H9 (cell line): Measurements from ENCODE around the gene RNASE3. TPM values are rescaled to one million over a fixed set of nuclear protein-coding genes. Genes with fewer than 3 reads are reported as not detected.
"Not testable (repeated sequence)": the region's sequence is repeated elsewhere in the genome, so short reads cannot be mapped to it uniquely, and the experiment has no call there.

ENCODE experiments used
- DNase-seq: peaks from one replicate; pipeline ENCODE4 v3.0.0-alpha.2; 2017
- H2AFZ ChIP-seq: one replicate; pipeline ENCODE4 v1.6.1; 2013; ENCODE audit warnings: mild to moderate bottlenecking, low read length, control low read depth, moderate library complexity
- H2AK5ac ChIP-seq: 2 replicates; pipeline ENCODE4 v1.6.1; 2013; ENCODE audit warnings: low read length, control low read depth, mixed read lengths; ENCODE audit not compliant: insufficient read length
- H2BK120ac ChIP-seq: one replicate; pipeline ENCODE4 v1.6.1; 2013; ENCODE audit warnings: low read depth, mild to moderate bottlenecking, low read length, control low read depth, inconsistent platforms; ENCODE audit not compliant: poor library complexity, severe bottlenecking
- H2BK12ac ChIP-seq: 2 replicates; pipeline ENCODE4 v1.6.1; 2013; ENCODE audit warnings: low read length, control low read depth, mixed read lengths, low read depth; ENCODE audit not compliant: insufficient read length
- H2BK15ac ChIP-seq: 2 replicates; pipeline ENCODE4 v1.6.1; 2013; ENCODE audit warnings: low read depth, low read length, control low read depth
- H2BK20ac ChIP-seq: one replicate; pipeline ENCODE4 v1.6.1; 2013; ENCODE audit warnings: low read depth, mild to moderate bottlenecking, low read length, control low read depth, inconsistent platforms; ENCODE audit not compliant: poor library complexity, severe bottlenecking
- H2BK5ac ChIP-seq: 2 replicates; pipeline ENCODE4 v1.6.1; 2013; ENCODE audit warnings: low read length, control low read depth, mixed read lengths; ENCODE audit not compliant: insufficient read length
- H3K14ac ChIP-seq: 2 replicates; pipeline ENCODE4 v1.6.1; 2013; ENCODE audit warnings: low read length, control low read depth; ENCODE audit not compliant: insufficient read depth
- H3K18ac ChIP-seq: 2 replicates; pipeline ENCODE4 v1.6.1; 2013; ENCODE audit warnings: low read depth, mild to moderate bottlenecking, mixed read lengths, low read length, control low read depth; ENCODE audit not compliant: insufficient read length
- H3K23ac ChIP-seq: 2 replicates; pipeline ENCODE4 v1.6.1; 2013; ENCODE audit warnings: low read length, control low read depth, mixed read lengths, low read depth; ENCODE audit not compliant: insufficient read length
- H3K23me2 ChIP-seq: 2 replicates; pipeline ENCODE4 v1.6.1; 2013; ENCODE audit warnings: low read depth, mild to moderate bottlenecking, mixed read lengths, low read length, control low read depth; ENCODE audit not compliant: insufficient read length, poor library complexity, severe bottlenecking
- H3K27ac ChIP-seq: 2 replicates; pipeline ENCODE4 v1.5.1; 2013; ENCODE audit warnings: low read length, control low read depth, mixed read lengths, low read depth; ENCODE audit not compliant: insufficient read length
- H3K27me3 ChIP-seq: 2 replicates; pipeline ENCODE4 v1.6.1; 2013; ENCODE audit warnings: low read length, control low read depth, inconsistent platforms; ENCODE audit not compliant: insufficient read depth
- H3K4ac ChIP-seq: 2 replicates; pipeline ENCODE4 v1.6.1; 2013; ENCODE audit warnings: low read depth, mild to moderate bottlenecking, control low read depth, inconsistent platforms, low read length, moderate library complexity
- H3K4me1 ChIP-seq: 2 replicates; pipeline ENCODE4 v1.6.1; 2013; ENCODE audit warnings: low read length, control low read depth, inconsistent platforms; ENCODE audit not compliant: insufficient read depth
- H3K4me2 ChIP-seq: 2 replicates; pipeline ENCODE4 v1.6.1; 2013; ENCODE audit warnings: low read length, control low read depth, mixed read lengths; ENCODE audit not compliant: insufficient read length, insufficient read depth
- H3K56ac ChIP-seq: 2 replicates; pipeline ENCODE4 v1.6.1; 2013; ENCODE audit warnings: low read depth, mild to moderate bottlenecking, mixed read lengths, low read length, control low read depth; ENCODE audit not compliant: insufficient read length
- H3K79me1 ChIP-seq: 2 replicates; pipeline ENCODE4 v1.6.1; 2013; ENCODE audit warnings: low read depth, mild to moderate bottlenecking, moderate library complexity, low read length, control low read depth, inconsistent platforms; ENCODE audit not compliant: insufficient read depth, poor library complexity, severe bottlenecking
- H3K79me2 ChIP-seq: 2 replicates; pipeline ENCODE4 v1.6.1; 2013; ENCODE audit warnings: low read length, control low read depth, inconsistent platforms; ENCODE audit not compliant: insufficient read depth
- H3K9ac ChIP-seq: 2 replicates; pipeline ENCODE4 v1.6.1; 2013; ENCODE audit warnings: low read length, control low read depth, mixed read lengths; ENCODE audit not compliant: insufficient read length; ENCODE audit errors: extremely low read depth
- H3K9me3 ChIP-seq: one replicate; pipeline ENCODE4 v1.6.1; 2013; ENCODE audit warnings: low read depth, low read length, inconsistent platforms; ENCODE audit not compliant: control insufficient read depth
- H3T11ph ChIP-seq: one replicate; pipeline ENCODE4 v1.6.1; 2013; ENCODE audit warnings: mild to moderate bottlenecking, low read length, control low read depth, inconsistent platforms
- H4K20me1 ChIP-seq: one replicate; pipeline ENCODE4 v1.6.1; 2013; ENCODE audit not compliant: control insufficient read depth, insufficient read length, insufficient read depth
- H4K5ac ChIP-seq: 2 replicates; pipeline ENCODE4 v1.6.1; 2013; ENCODE audit warnings: low read depth, mild to moderate bottlenecking, mixed read lengths, low read length, control low read depth; ENCODE audit not compliant: insufficient read length
- H4K8ac ChIP-seq: replicated peaks from 2 replicates; pipeline ENCODE4 v1.6.1; 2013; ENCODE audit warnings: low read length, control low read depth, mixed read lengths, low read depth; ENCODE audit not compliant: insufficient read length
- H4K91ac ChIP-seq: 2 replicates; pipeline ENCODE4 v1.6.1; 2013; ENCODE audit warnings: low read depth, mild to moderate bottlenecking, moderate library complexity, mixed read lengths, low read length, control low read depth; ENCODE audit not compliant: insufficient read length
- H3K27ac Mint-ChIP-seq, 3 experiments: 2 replicates in 2 of 3; 3 replicates in 1 of 3; pipeline ENCODE4 v1.8.0; 2020 to 2021; ENCODE audit warnings: mixed read lengths in 3 of 3, mild to moderate bottlenecking in 1 of 3, moderate library complexity in 1 of 3
- H3K27me3 Mint-ChIP-seq: 2 replicates; pipeline ENCODE4 v1.8.0; 2021; ENCODE audit warnings: low read depth, mild to moderate bottlenecking, moderate library complexity, mixed read lengths
- H3K36me3 Mint-ChIP-seq, 3 experiments: 2 replicates in 2 of 3; 3 replicates in 1 of 3; pipeline ENCODE4 v1.8.0; 2020 to 2021; ENCODE audit warnings: low read depth in 3 of 3, mixed read lengths in 3 of 3; ENCODE audit not compliant: insufficient read depth in 1 of 3
- H3K4me1 Mint-ChIP-seq, 2 experiments: 2 replicates each; pipeline ENCODE4 v1.8.0; 2020; ENCODE audit warnings: mixed read lengths in 2 of 2
- H3K4me3 Mint-ChIP-seq, 2 experiments: 2 replicates in 1 of 2; 3 replicates in 1 of 2; pipeline ENCODE4 v1.8.0; 2020 to 2021; ENCODE audit warnings: mild to moderate bottlenecking in 2 of 2, mixed read lengths in 2 of 2, moderate library complexity in 1 of 2
- H3K9me3 Mint-ChIP-seq, 2 experiments: 2 replicates in 1 of 2; 3 replicates in 1 of 2; pipeline ENCODE4 v1.8.0; 2020; ENCODE audit warnings: mild to moderate bottlenecking in 2 of 2, mixed read lengths in 2 of 2, moderate library complexity in 1 of 2
- WGBS: extraction: QIAGEN DNeasy Blood & Tissue Kit; methylation state at CpG from one replicate; pipeline ENCODE4 v1.1.7; 2013; ENCODE audit warnings: missing lambda C conversion rate, low lambda C conversion rate, mixed read lengths; ENCODE audit not compliant: insufficient read length; ENCODE audit errors: extremely low coverage; 5-methylcytosine and 5-hydroxymethylcytosine counted together
- total RNA-seq: library from RNA; stranded (reverse); gene quantifications from 2 replicates; pipeline ENCODE4 v1.2.1, GENCODE V29; 2021

The RNASE3 gene
- total RNA-seq, 1 experiment from 2014 or later: not detected

GRCh38 chr14:20919038-20919756, 28.0 kb downstream of the RNASE3 start:
- not testable (repeated sequence) for H3K4me1 ChIP-seq, H3K4me1 Mint-ChIP-seq, H3K23ac ChIP-seq, H3T11ph ChIP-seq, H3K18ac ChIP-seq, H4K5ac ChIP-seq, H3K27ac Mint-ChIP-seq, H3K23me2 ChIP-seq, H2BK12ac ChIP-seq, H3K4ac ChIP-seq, H2AFZ ChIP-seq, H3K4me3 Mint-ChIP-seq, H2BK20ac ChIP-seq, H3K79me1 ChIP-seq, H2AK5ac ChIP-seq, H3K4me2 ChIP-seq, H3K9me3 ChIP-seq, H4K8ac ChIP-seq, H3K79me2 ChIP-seq, H3K9me3 Mint-ChIP-seq, H2BK15ac ChIP-seq, H3K14ac ChIP-seq, H3K36me3 Mint-ChIP-seq, H3K27ac ChIP-seq, H3K56ac ChIP-seq, DNase-seq, H2BK120ac ChIP-seq, H4K20me1 ChIP-seq, H3K9ac ChIP-seq, H3K27me3 ChIP-seq, H4K91ac ChIP-seq, H2BK5ac ChIP-seq
- WGBS: no CpG with 5 or more reads among the region's 11 CpGs
- H3K27me3 Mint-ChIP-seq: peaks cover 34% of the 10 kb centered on the region

DNA sequence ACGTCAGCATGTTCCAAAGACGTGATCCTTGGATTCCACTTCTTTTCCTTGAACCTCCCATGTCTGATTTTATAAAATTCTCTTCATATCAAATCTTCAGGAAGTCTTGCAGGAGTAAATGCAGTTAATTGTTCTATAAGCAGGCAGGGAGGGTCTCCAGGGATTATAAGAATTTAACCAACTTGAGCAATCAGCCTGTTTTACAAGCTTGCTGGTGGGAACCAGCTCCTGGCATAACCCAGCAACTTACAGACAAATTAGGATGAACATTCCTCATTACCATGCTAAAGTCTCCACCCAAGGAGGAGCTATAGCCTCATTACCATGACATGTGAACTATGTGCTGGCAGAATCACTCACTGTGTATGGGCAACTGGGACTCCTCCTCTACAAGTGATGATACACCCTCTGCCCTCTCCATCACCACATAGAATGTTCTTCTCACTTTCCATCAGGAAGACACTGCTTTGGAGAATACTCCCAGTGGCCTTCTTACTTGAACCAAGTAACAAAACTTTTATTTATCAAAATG, 32.6 kb downstream of the RNASE3 start:
- not testable (repeated sequence) for H2BK20ac ChIP-seq, H3T11ph ChIP-seq, H3K4me3 Mint-ChIP-seq, H4K8ac ChIP-seq, H3K27me3 ChIP-seq, H3K18ac ChIP-seq, H3K27ac ChIP-seq, H2BK12ac ChIP-seq, H4K5ac ChIP-seq, H3K23me2 ChIP-seq, H2AK5ac ChIP-seq, H3K79me2 ChIP-seq, H2BK5ac ChIP-seq, H3K36me3 Mint-ChIP-seq, H4K20me1 ChIP-seq, H3K9ac ChIP-seq, H3K56ac ChIP-seq, DNase-seq, H2BK120ac ChIP-seq, H3K4me1 Mint-ChIP-seq, H3K79me1 ChIP-seq, H3K14ac ChIP-seq, H4K91ac ChIP-seq, H3K4ac ChIP-seq, H3K9me3 Mint-ChIP-seq, H3K9me3 ChIP-seq, H3K27ac Mint-ChIP-seq, H3K4me1 ChIP-seq, H2BK15ac ChIP-seq, H3K23ac ChIP-seq, H3K4me2 ChIP-seq, H2AFZ ChIP-seq
- WGBS: no CpG with 5 or more reads among the region's 2 CpGs
- H3K27me3 Mint-ChIP-seq: peaks cover 23% of the 10 kb centered on the region
